Activated T-cell treated with anti-CD3 and anti-CD28 coated beads, Interleukin-2, amount 50 U/mL, for 24 hours (primary cell): ENCODE data around the gene PPOX.
A peak's percentile ranks its signal among the peaks of the same experiment; 100 is the strongest.

Experiments used
- DNase-seq: peaks from one replicate; pipeline ENCODE4 v3.0.0-alpha.2; 2020
- H3K27ac Mint-ChIP-seq: 2 replicates; pipeline ENCODE4 v1.8.0; 2020; ENCODE audit warnings: mild to moderate bottlenecking, mixed read lengths
- H3K27me3 Mint-ChIP-seq: 2 replicates; pipeline ENCODE4 v1.8.0; 2020; ENCODE audit warnings: mixed read lengths
- H3K36me3 Mint-ChIP-seq: 2 replicates; pipeline ENCODE4 v1.8.0; 2020; ENCODE audit warnings: low read depth, mixed read lengths
- H3K4me1 Mint-ChIP-seq: 2 replicates; pipeline ENCODE4 v1.8.0; 2020; ENCODE audit warnings: low read depth, mixed read lengths
- H3K4me3 Mint-ChIP-seq: 2 replicates; pipeline ENCODE4 v1.8.0; 2020; ENCODE audit warnings: mild to moderate bottlenecking, moderate library complexity, mixed read lengths
- H3K9me3 Mint-ChIP-seq: 2 replicates; pipeline ENCODE4 v1.8.0; 2020; ENCODE audit warnings: mixed read lengths

The PPOX gene

GRCh38 chr1:161193561-161194235 lies 27.5 kb downstream of the PPOX start:
- H3K36me3 Mint-ChIP-seq, result no peaks in the 10 kb centered on the region
- no peaks in the 10 kb centered on the region for H3K27me3 Mint-ChIP-seq
- no peak for DNase-seq
- H3K4me1 Mint-ChIP-seq, result peaks cover 28% of the 10 kb centered on the region
- no peak overlapping the region for H3K4me3 Mint-ChIP-seq
- H3K27ac Mint-ChIP-seq, result no peak overlapping the region
- no peaks in the 10 kb centered on the region for H3K9me3 Mint-ChIP-seq

DNA sequence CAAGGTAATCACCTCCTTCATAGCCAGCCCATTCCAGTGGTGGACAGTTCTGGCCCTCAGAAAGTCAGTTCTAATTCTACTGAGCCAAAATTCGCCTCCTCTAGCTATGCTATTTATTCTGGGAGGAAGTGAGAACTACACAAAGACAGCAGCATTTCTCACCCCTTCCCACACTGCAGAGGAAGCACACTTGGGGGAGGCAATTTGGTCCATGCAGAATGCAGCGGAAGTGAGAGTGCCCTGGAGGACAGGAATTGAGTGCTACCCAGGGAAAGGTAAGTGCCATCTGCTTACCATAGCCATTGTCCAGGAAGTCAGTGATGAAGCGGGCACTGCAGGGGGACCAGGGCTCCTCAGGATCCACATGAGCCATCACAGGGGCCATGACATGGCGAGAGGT lies 28.9 kb downstream of the PPOX start:
- Mint-ChIP-seq H3K4me3 (no peak overlapping the region), H3K27me3 (no peaks in the 10 kb centered on the region), H3K27ac (peak overlapping the region; percentile 82), H3K36me3 (no peaks in the 10 kb centered on the region), H3K9me3 (no peaks in the 10 kb centered on the region), H3K4me1 (peaks cover 26% of the 10 kb centered on the region)
- no peak for DNase-seq

- H3K36me3 Mint-ChIP-seq, result no peaks in the 10 kb centered on the region
- no peak overlapping the region for H3K27ac Mint-ChIP-seq
- no peak for DNase-seq
- H3K27me3 Mint-ChIP-seq, result no peaks in the 10 kb centered on the region
- H3K9me3 Mint-ChIP-seq, result no peaks in the 10 kb centered on the region
- H3K4me3 Mint-ChIP-seq, result no peak overlapping the region
- peaks cover 35% of the 10 kb centered on the region for H3K4me1 Mint-ChIP-seq
Observed at GRCh38 chr1:161196111-161196510, 29.9 kb downstream of the PPOX start.

DNA sequence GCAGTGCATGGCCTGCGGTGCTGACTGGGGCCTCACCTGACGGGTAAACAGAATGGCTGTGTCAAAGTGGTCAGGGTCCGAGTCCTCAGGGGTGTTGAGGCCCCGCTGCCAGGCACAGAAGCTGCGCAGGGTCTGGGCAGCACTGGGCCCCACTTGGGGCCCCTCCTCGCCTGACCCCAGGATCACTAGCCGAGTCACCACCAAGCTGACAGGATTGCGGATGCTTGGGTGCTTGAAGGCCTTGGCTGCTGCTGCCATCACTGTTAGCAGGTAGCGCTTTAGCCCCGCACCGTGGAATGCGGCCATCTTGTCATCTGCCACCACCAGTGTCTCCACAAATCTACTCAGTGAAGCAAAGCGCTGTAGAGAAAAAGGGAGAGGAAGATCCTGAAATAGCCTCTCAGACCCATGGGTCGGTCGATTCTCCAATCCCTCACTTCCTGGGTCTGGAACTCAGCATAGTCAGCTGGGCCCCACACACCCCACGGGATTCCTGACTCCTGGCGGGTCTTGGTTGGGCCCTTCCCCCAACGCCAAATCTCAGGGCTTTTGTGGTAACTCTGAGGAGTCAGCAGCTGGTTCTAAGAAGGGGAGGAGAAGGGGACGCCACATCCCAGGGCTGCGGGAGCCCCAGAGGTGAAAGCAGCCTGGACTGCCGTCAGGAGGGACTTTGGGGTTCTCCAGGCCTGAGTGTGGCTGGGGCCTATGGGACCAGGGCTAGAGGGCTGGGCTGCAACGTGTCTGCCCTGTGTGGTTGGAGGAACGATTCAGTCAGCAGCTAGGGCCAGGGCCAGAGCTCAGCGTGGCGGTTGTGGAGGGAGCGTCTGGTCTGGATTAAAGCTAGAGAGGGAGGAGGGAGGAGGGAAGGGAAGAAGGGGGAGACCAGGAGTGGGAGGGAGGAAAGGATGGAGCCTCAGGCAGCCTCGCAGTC lies 30.6 kb downstream of the PPOX start:
- Mint-ChIP-seq H3K9me3 (no peaks in the 10 kb centered on the region), H3K4me1 (peaks cover 42% of the 10 kb centered on the region), H3K27me3 (no peaks in the 10 kb centered on the region), H3K36me3 (no peaks in the 10 kb centered on the region), H3K4me3 (no peak overlapping the region), H3K27ac (peak overlapping the region; percentile 51)
- no peak for DNase-seq

DNA sequence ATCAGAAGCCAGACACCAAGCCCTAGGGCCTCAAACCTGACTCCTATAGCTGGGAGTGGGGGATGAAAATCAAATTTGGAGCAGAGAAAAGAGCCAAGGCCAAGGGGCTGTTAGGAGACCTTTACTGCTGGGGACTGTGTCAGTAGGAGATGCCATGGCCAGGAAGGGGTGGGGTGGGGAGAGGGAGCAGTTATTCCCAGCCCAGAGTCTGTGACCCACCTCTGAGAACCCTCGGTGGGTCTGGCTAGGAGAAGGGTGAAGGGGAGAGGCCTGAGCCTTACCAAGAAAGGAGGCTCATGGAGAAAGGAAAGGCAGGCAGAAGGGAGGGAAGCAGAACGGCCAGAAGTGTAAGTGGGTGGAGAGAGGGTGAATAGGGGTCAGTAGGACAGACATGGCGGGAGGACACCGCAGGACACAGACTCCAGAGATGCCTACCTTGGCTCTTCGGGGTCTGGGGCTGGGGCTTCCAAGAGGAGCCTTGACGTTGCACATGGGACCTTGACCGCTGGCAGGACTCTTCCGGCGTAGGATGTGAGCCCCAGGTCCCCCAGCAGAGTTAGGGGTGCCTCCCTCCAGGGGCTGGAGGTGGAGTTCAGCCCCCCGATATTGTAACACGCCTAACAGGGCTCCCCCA lies 31.5 kb downstream of the PPOX start:
- DNase-seq, result no peak
- H3K4me3 Mint-ChIP-seq, result no peak overlapping the region
- no peak overlapping the region for H3K27ac Mint-ChIP-seq
- H3K9me3 Mint-ChIP-seq, result no peaks in the 10 kb centered on the region
- peaks cover 42% of the 10 kb centered on the region for H3K4me1 Mint-ChIP-seq
- H3K36me3 Mint-ChIP-seq, result peaks cover 6% of the 10 kb centered on the region
- H3K27me3 Mint-ChIP-seq, result no peaks in the 10 kb centered on the region

DNA sequence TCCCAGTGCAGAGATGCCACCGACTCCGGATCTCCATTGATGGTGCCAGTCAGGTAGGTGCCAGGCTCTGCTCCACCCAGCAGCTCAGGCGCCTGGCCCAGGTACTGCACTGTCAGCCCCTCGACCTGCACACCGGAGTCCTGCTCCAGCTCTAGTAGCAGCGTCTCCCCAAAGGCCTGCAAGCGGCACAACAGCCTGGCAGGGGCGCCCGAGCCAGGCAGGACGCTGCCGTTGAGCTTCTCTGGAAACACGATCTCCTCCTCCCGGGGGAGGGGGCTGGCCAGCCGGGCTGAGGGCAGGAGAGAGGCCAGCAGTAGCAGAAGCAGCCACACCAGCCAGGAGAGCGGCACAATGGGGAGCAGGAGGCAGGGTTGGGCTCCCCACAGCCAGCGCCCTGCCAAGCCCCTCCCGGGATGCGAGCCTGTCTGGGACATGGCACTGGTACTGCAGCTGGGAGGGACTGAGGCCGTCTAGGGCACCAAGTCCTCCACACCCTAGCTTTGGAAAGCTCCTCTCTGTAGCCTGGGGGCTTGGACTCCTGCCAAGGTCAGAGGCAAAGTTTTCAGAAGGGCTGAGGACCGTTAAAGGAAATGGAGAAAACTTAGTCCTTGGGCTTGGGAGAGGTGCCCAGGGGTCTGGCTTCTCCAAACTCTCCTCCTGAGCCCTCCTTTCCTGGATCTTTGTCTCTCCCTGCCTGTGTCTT lies 32.1 kb downstream of the PPOX start:
- Mint-ChIP-seq H3K36me3 (peaks cover 9% of the 10 kb centered on the region), H3K27ac (no peak overlapping the region), H3K27me3 (no peaks in the 10 kb centered on the region), H3K9me3 (no peaks in the 10 kb centered on the region), H3K4me1 (peaks cover 41% of the 10 kb centered on the region), H3K4me3 (no peak overlapping the region)
- no peak for DNase-seq

- no peak for DNase-seq
- Mint-ChIP-seq H3K27me3 (no peaks in the 10 kb centered on the region), H3K4me1 (peaks cover 47% of the 10 kb centered on the region), H3K4me3 (no peak within 1 kb of the TSS), H3K27ac (peak within 1 kb of the TSS; percentile 96), H3K36me3 (peaks cover 15% of the 10 kb centered on the region), H3K9me3 (no peaks in the 10 kb centered on the region)
Observed at GRCh38 chr1:161198897-161199431, 32.7 kb downstream of the PPOX start, which contains the start of gene ADAMTS4. TSS of gene ADAMTS4 (minus strand) at chr1:161199054. CDS start at chr1:161198627, 427 bp downstream.

- Mint-ChIP-seq H3K9me3 (no peaks in the 10 kb centered on the region), H3K36me3 (peaks cover 22% of the 10 kb centered on the region), H3K27ac (peak overlapping the region; percentile 96), H3K27me3 (no peaks in the 10 kb centered on the region), H3K4me1 (peaks cover 52% of the 10 kb centered on the region), H3K4me3 (no peak overlapping the region)
- DNase-seq, result no peak
Observed at GRCh38 chr1:161199506-161200139, 33.4 kb downstream of the PPOX start.

GRCh38 chr1:161200421-161200991 lies 34.3 kb downstream of the PPOX start:
- Mint-ChIP-seq H3K36me3 (peaks cover 29% of the 10 kb centered on the region), H3K27ac (peak overlapping the region; percentile 96), H3K4me3 (peak overlapping the region; percentile 6), H3K4me1 (peaks cover 50% of the 10 kb centered on the region), H3K9me3 (no peaks in the 10 kb centered on the region), H3K27me3 (no peaks in the 10 kb centered on the region)
- DNase-seq, result peak; percentile 54

DNA sequence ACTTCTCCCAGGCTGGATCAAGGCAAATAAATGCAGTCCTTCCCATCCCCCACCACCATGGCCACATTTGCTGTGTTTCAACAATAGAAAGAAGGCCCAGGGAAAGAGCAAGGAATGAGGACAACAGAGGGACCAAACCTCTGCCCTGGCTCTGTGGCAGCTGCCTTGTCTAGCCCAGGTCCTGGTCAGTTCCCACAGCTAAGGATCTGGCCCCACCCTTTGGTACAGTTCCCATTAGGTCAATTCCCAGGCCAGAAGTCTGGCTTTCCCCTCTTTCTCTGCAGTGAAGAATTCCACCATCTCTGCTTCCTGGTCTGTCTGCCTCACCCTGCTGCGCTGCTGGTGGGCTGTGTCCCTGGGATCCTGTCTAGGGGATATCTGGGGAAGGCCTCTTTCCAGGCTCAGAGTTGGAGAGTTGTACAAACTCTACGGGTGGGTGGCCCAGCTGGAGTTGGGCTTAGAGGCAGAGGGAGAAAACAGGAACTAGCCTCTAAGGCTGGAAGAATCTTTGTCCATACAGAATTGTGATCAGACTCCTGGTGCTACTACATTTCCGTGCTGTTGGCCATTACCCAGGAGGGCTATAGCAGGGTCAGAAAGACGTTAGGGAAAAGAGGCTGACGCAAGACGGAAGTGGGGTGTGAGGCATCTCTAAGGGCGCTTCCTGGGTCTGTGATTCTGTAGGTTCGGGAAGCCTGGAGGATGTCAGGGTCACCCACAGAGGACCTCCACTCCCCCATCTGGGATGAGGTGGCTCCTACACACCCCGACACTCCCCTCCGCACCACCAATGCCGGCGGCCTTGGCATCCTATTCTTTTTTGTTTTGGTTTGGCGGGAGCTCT lies 35.0 kb downstream of the PPOX start:
- no peak for DNase-seq
- Mint-ChIP-seq H3K4me3 (peak overlapping the region; percentile 93), H3K27ac (peak overlapping the region; percentile 96), H3K9me3 (no peaks in the 10 kb centered on the region), H3K36me3 (peaks cover 36% of the 10 kb centered on the region), H3K4me1 (peaks cover 54% of the 10 kb centered on the region), H3K27me3 (no peaks in the 10 kb centered on the region)

DNA sequence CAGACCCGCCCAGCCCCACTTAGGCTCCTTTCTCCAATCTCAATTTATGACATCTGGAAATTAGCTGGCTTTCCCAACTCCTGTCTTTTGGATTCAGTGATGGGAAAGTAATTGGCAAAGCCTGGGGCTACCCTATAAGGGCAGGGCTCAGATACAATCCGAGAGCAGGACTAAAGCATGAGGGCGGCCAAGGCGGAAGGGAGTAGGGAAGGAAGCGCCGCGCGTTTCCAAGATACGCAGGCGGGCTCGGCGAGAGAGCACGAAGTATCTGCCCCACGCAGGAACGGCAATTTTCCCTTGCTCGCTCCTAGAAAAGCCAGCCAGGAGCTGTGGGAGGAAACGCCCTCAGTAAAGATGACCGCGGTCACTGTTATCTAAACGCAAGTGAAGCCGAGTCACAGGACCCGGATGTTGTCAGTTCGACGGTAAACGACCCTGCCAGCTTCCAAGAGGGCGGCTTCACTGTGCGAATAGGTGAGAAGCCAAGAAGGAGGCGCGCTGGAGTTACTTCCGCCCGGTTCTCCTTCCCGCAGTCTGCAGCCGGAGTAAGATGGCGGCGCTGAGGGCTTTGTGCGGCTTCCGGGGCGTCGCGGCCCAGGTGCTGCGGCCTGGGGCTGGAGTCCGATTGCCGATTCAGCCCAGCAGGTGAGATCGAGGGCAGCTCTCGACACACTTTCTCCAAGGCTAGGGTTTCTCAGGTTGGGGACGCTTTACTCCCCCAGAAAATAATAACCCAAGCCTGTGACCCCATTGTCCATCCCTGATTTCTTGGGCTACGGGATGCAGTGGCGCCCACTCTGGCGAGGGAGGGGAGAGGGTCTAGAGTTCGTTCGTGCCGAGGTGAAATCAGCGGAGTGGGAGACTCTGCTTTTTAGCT lies 35.8 kb downstream of the PPOX start, which contains the start of gene NDUFS2:
Gene NDUFS2, plus strand, starts transcription at position 532 of the 877 bp plus-strand sequence. Its CDS starts 19 bp downstream, at position 551.
- peak; percentile 91 for DNase-seq

More for the DNA sequence above, 35.8 kb downstream of the PPOX start, which contains the start of gene NDUFS2:
- Mint-ChIP-seq H3K9me3 (no peaks in the 10 kb centered on the region), H3K4me1 (peaks cover 60% of the 10 kb centered on the region), H3K36me3 (peaks cover 45% of the 10 kb centered on the region), H3K27me3 (no peaks in the 10 kb centered on the region), H3K4me3 (peak within 1 kb of the TSS; percentile 93), H3K27ac (peak within 1 kb of the TSS; percentile 96)
